BLaER1 treated with 17β-estradiol and CSF1 and Interleukin-3, amounts not matched to agents 10 nM and 100 nM (cell line): ENCODE results near the gene UBR2.
A peak's percentile ranks its signal among the peaks of the same experiment; 100 is the strongest.
"Not testable (repeated sequence)": the region's sequence is repeated elsewhere in the genome, so short reads cannot be mapped to it uniquely, and the experiment has no call there.

Source experiments
- H3K27ac ChIP-seq, 11 experiments: shearing (Covaris generic); formaldehyde crosslinking; 2 replicates each; pipeline ENCODE4 v1.8.1; 2022
- H3K27me3 ChIP-seq, 11 experiments: shearing (Covaris generic); formaldehyde crosslinking; 2 replicates each; pipeline ENCODE4 v1.8.1; 2022
- H3K36me3 ChIP-seq, 11 experiments: shearing (Covaris generic); formaldehyde crosslinking; 2 replicates each; pipeline ENCODE4 v1.8.1; 2022
- H3K4me1 ChIP-seq, 10 experiments: shearing (Covaris generic); formaldehyde crosslinking; 2 replicates each; pipeline ENCODE4 v1.8.1; 2022
- H3K4me2 ChIP-seq, 11 experiments: shearing (Covaris generic); formaldehyde crosslinking; 2 replicates each; pipeline ENCODE4 v1.8.1; 2022
- H3K4me3 ChIP-seq, 10 experiments: shearing (Covaris generic); formaldehyde crosslinking; 2 replicates each; pipeline ENCODE4 v1.8.1; 2022
- H3K9ac ChIP-seq, 11 experiments: shearing (Covaris generic); formaldehyde crosslinking; 2 replicates each; pipeline ENCODE4 v1.8.1; 2022
- H3K9me3 ChIP-seq, 11 experiments: shearing (Covaris generic); formaldehyde crosslinking; replicated peaks in 1 of 11; 2 replicates each; pipeline ENCODE4 v1.8.1; 2022
- H4K20me1 ChIP-seq, 11 experiments: shearing (Covaris generic); formaldehyde crosslinking; 2 replicates each; pipeline ENCODE4 v1.8.1; 2022
- Cebpa-rat ChIP-seq, 11 experiments: shearing (Covaris generic); IDR thresholded peaks; 2 replicates each; pipeline ENCODE4 v1.8.1; 2022

Gene UBR2

DNA sequence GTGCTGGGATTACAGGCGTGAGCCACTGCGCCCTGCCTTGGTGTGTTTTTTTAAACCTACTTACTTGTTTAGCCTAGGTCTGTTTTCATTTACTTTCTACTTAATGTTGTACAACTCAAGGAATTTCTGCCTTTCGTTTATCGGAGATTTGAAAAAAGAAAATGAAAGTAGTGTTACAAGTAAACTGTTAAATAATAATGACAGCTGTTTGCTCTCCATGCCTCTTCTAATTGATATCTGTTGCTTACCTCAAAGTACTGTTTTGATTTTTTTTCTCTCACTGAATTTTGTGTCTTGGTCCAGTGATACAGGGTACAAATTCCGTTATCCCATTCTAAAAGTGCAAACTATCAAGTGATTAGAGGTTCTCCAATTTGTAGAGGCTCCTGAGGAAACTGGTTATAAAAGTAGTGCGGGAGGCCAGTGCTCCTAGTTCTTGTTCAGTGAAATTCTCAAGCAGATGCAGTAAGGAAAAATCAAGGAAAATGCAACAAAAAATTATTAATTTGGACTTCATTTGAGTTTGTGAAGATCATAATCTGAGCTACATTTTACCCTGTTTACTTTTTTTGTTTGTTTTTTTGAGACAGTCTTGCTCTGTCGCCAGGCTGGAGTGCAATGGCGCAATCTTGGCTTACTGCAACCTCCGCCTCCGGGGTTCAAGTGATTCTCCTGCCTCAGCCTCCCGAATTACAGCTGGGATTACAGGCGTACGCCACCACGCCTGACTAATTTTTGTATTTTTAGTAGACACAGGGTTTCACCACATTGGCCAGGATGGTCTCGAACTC, 2.2 kb downstream of the UBR2 start:
- H3K27ac ChIP-seq, result peak overlapping the region; percentile 82 to 95 (median 91); a peak in 21 of 22 replicates

DNA sequence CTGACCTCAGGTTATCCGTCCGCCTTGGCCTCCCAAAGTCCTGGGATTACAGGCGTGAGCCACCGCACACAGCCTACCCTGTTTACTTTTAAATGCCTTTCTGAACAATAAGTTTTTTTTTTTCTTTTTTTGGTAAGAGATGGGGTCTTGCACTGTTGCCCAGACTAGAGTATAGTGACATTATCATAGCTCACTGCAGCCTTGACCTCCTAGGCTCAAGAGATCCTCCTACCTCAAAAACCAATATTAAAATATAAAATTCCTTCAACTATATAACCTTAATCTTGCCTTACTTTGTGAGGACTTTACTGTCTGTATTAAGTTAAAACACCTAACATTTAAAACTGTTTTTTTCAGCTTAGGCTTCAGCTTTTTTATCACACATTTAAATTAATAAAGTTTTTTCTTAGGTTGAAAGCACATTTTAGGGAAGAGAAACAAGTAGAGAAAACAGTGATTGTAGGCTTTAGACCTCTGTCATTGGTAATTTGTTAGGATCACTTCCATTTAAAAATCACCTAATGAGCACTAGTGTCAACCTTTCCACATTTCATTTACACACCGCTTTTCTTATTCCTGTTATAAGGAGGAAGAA, 2.9 kb downstream of the UBR2 start:
- peaks cover 0 to 17% (median 0%) of the 10 kb centered on the region in 11 experiments; a peak in 6 of 22 replicates for H3K9me3 ChIP-seq
- H3K9ac ChIP-seq, result peak overlapping the region in 4 of 11 experiments; percentile 25 to 94 (median 63); a peak in 4 of 22 replicates
- peaks cover 15 to 59% (median 42%) of the 10 kb centered on the region in 10 experiments for H3K4me1 ChIP-seq
- no peak for TF ChIP-seq Cebpa-rat (IDR thresholded peaks at IDR 0.05)
- H3K4me3 ChIP-seq, result peak overlapping the region in 4 of 10 experiments; percentile 73 to 88 (median 76); a peak in 3 of 20 replicates
- no peaks in the 10 kb centered on the region for H3K27me3 ChIP-seq
- peaks cover 0 to 70% (median 13%) of the 10 kb centered on the region in 11 experiments; a peak in 12 of 22 replicates for H4K20me1 ChIP-seq
- peak overlapping the region; percentile 80 to 96 (median 87) for H3K4me2 ChIP-seq
- H3K36me3 ChIP-seq, result peaks cover 0 to 27% (median 15%) of the 10 kb centered on the region in 11 experiments; a peak in 15 of 22 replicates
- peak overlapping the region in 9 of 11 experiments; percentile 25 to 93 (median 91); a peak in 11 of 22 replicates for H3K27ac ChIP-seq

More for the DNA sequence above, 2.2 kb downstream of the UBR2 start:
- TF ChIP-seq Cebpa-rat (IDR thresholded peaks at IDR 0.05), result peak in 4 of 11 experiments; percentile 20 to 63 (median 44); a peak in 3 of 22 replicates
- Histone ChIP-seq H3K9me3 (peaks cover 0 to 17% (median 0%) of the 10 kb centered on the region in 11 experiments; a peak in 6 of 22 replicates), H3K27me3 (no peaks in the 10 kb centered on the region), H3K36me3 (peaks cover 0 to 27% (median 15%) of the 10 kb centered on the region in 11 experiments; a peak in 15 of 22 replicates), H3K9ac (peak overlapping the region; percentile 83 to 94 (median 92)), H3K4me1 (peaks cover 10 to 52% (median 35%) of the 10 kb centered on the region in 10 experiments), H4K20me1 (peaks cover 0 to 63% (median 13%) of the 10 kb centered on the region in 11 experiments; a peak in 11 of 22 replicates), H3K4me2 (peak overlapping the region; percentile 80 to 96 (median 87)), H3K4me3 (peak overlapping the region; percentile 73 to 93 (median 80))

DNA sequence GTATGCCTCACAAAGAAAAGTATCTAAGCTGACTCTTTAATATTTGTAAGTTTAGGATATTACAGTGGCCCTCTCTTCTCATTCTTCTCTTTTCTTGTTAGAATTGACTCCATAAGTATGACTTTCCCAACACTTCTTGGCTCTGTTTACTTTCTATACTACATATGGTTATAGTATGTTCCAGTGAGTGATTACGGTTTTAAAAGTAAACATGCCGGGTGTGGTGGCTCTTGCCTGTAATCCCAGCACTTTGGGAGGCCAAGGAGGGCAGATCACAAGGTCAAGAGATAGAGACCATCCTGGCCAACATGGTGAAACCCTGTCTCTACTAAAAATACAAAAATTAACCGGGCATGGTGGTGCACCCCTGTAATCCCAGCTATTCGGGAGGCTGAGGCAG, 3.4 kb downstream of the UBR2 start:
- H3K27me3 ChIP-seq, H3K4me3 ChIP-seq: not testable (repeated sequence)
- H3K36me3 ChIP-seq, result peaks cover 0 to 27% (median 15%) of the 10 kb centered on the region in 11 experiments; a peak in 15 of 22 replicates
- H3K9me3 ChIP-seq, result peaks cover 0 to 17% (median 0%) of the 10 kb centered on the region in 11 experiments; a peak in 6 of 22 replicates
- peak overlapping the region in 1 of 11 experiments; percentile 36; a peak in 1 of 22 replicates for H3K9ac ChIP-seq
- peak overlapping the region in 6 of 11 experiments; percentile 23 to 93 (median 26); a peak in 9 of 22 replicates for H3K27ac ChIP-seq
- peaks cover 20 to 63% (median 47%) of the 10 kb centered on the region in 10 experiments for H3K4me1 ChIP-seq
- H4K20me1 ChIP-seq, result peaks cover 0 to 75% (median 13%) of the 10 kb centered on the region in 11 experiments; a peak in 12 of 22 replicates
- peak overlapping the region in 3 of 11 experiments; percentile 85 to 91 (median 89); a peak in 4 of 22 replicates for H3K4me2 ChIP-seq

DNA sequence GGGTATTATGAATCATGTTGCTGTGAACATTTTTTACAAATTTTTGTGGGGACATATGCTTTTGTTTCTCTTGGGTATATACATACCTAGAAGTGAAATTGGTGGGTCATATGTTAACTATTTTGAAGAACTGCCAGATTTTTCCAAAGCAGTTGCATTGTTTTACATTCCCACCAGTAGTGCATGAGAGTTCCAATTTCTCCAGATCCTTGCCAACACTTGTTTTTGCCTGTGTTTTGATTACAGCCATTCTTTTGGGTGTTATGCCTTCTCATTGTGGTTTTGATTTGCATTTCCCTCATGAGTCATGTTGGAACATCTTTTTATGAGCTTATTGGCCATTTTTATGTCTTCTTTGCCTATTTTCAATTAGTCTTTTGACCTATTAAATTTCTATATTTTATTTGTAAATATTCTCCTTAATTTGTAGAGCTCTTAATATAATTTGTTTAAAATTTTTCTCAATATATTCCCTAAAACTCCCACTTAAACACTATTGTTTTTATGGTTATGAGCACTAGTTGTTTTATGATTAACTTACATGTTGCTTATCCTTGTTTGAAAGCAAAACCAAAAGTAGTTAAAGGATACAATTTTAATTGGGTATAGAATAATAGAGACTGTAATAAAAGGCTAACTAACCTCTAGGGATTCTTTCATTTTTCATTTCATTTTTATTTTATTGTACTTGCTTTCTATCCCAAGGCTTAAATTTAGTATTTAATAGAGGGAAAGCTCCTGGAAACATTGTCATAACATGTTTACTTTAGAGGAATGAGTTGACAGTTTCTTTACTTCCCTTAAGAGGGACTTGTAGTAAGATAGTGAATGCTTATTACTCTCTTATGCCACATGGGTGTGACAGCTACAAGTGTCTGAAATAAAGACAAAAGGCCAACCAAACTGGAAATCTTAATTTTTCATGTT, 5.5 kb downstream of the UBR2 start:
- Histone ChIP-seq H3K9me3 (peaks cover 0 to 17% (median 0%) of the 10 kb centered on the region in 11 experiments; a peak in 6 of 22 replicates), H3K9ac (peak overlapping the region in 7 of 11 experiments; percentile 20 to 54 (median 28); a peak in 6 of 22 replicates), H3K36me3 (peaks cover 9 to 37% (median 26%) of the 10 kb centered on the region in 11 experiments; a peak in 21 of 22 replicates), H4K20me1 (peaks cover 0 to 96% (median 17%) of the 10 kb centered on the region in 11 experiments; a peak in 14 of 22 replicates), H3K27ac (peak overlapping the region; percentile 54 to 86 (median 75); a peak in 20 of 22 replicates), H3K4me1 (peaks cover 32 to 69% (median 62%) of the 10 kb centered on the region in 10 experiments), H3K4me3 (peak overlapping the region in 2 of 10 experiments; percentile 19 to 31; a peak in 1 of 20 replicates), H3K27me3 (no peaks in the 10 kb centered on the region), H3K4me2 (peak overlapping the region in 8 of 11 experiments; percentile 3 to 62 (median 54); a peak in 15 of 22 replicates)
- no peak for TF ChIP-seq Cebpa-rat (IDR thresholded peaks at IDR 0.05)

DNA sequence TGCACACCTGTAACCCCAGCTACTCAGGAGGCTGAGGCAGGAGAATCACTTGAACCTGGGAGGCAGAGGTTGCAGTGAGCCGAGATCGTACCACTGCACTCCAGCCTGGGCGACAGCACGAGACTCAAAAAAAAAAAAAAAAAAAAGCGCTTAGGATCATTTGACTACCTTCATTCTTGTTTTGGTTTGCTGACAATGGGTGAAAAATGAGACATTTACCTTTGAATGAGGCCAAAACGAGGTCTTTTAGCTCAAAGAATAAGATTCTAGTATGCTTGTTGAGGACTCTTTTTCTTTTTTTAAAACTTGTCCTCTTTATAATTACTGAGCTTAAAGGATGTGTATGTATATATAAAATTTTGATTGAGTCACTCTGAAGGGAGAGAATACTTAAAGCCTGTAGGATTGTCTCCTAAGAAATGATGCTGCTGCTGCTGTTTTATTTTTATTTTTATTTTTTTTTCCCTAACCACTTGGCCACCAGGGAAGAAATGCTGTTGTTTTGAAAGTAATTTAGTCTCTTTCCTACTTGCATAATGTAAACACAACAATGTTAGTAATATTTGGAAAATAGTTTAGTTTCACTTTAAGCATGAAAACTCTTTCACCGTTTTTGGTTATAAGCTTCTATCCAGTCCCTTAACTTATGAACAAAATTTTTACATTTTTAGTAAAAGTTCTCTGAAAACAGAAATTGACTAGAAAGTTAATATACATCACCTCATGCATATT, 7.9 kb downstream of the UBR2 start:
- H3K27ac ChIP-seq, result peak overlapping the region in 9 of 11 experiments; percentile 68 to 86 (median 78); a peak in 17 of 22 replicates
- H3K9me3 ChIP-seq, result peaks cover 0 to 17% (median 0%) of the 10 kb centered on the region in 11 experiments; a peak in 6 of 22 replicates
- peak overlapping the region in 6 of 11 experiments; percentile 11 to 43 (median 32); a peak in 6 of 22 replicates for H3K9ac ChIP-seq
- peaks cover 33 to 55% (median 43%) of the 10 kb centered on the region in 11 experiments for H3K36me3 ChIP-seq
- no peak overlapping the region for H3K4me3 ChIP-seq
- H3K4me1 ChIP-seq, result peaks cover 22 to 59% (median 50%) of the 10 kb centered on the region in 10 experiments
- peak overlapping the region; percentile 14 to 83 (median 58); a peak in 18 of 22 replicates for H3K4me2 ChIP-seq
- H3K27me3 ChIP-seq, result no peaks in the 10 kb centered on the region
- no peak for TF ChIP-seq Cebpa-rat (IDR thresholded peaks at IDR 0.05)
- H4K20me1 ChIP-seq, result peaks cover 0 to 99% (median 9%) of the 10 kb centered on the region in 11 experiments; a peak in 13 of 22 replicates

DNA sequence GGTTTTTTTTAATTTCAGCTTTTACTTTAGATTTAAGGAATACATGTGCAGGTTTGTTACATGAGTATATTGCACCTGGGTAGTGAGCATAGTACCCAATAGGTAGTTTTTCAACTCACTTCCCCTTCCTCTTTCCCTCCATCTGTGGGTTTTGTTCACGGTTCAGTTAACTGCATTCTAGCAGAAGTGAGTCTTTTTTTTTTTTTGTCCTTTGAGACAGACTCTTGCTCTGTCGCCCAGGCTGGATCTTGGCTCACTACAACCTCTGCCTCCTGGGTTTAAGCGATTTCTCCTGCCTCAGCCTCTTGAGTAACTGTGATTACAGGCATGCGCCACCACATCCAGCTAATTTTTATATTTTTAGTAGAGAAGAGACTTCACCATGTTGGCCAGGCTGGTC, 8.7 kb downstream of the UBR2 start:
- Histone ChIP-seq H3K27me3 (no peaks in the 10 kb centered on the region), H3K4me2 (peak overlapping the region; percentile 39 to 83 (median 62)), H3K4me1 (peaks cover 22 to 52% (median 46%) of the 10 kb centered on the region in 10 experiments), H4K20me1 (peaks cover 0 to 99% (median 10%) of the 10 kb centered on the region in 11 experiments; a peak in 13 of 22 replicates), H3K9me3 (peaks cover 0 to 16% (median 0%) of the 10 kb centered on the region in 11 experiments; a peak in 6 of 22 replicates), H3K9ac (peak overlapping the region in 10 of 11 experiments; percentile 36 to 68 (median 60); a peak in 15 of 22 replicates), H3K36me3 (peaks cover 34 to 53% (median 42%) of the 10 kb centered on the region in 11 experiments), H3K27ac (peak overlapping the region in 10 of 11 experiments; percentile 53 to 86 (median 78); a peak in 21 of 22 replicates), H3K4me3 (no peak overlapping the region)
- TF ChIP-seq Cebpa-rat (IDR thresholded peaks at IDR 0.05), result peak in 7 of 11 experiments; percentile 33 to 95 (median 62); a peak in 10 of 22 replicates

DNA sequence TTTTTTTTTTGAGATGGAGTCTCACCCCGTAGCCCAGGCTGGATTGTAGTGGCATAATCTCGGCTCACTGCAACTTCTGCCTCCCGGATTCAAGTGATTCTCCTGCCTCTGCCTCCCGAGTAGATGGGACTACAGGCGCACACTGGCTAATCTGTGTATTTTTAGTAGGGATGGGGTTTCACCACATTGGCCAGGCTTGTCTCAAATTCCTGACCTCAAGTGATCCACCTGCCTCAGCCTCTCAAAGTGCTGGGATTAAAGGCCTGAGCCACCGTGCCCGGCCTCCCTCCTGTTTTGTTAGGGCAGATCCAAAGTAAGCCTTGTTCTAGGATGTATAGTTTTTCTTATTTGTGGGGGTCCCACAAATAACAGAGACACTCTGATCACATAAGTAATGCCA, 12.7 kb downstream of the UBR2 start:
- not testable (repeated sequence) for H3K27ac ChIP-seq, H3K9me3 ChIP-seq, H3K9ac ChIP-seq, H3K27me3 ChIP-seq, H3K4me3 ChIP-seq, H3K4me2 ChIP-seq
- Histone ChIP-seq H4K20me1 (peaks cover 7 to 100% (median 25%) of the 10 kb centered on the region in 11 experiments; a peak in 16 of 22 replicates), H3K4me1 (peaks cover 15 to 23% (median 20%) of the 10 kb centered on the region in 10 experiments), H3K36me3 (peaks cover 64 to 81% (median 78%) of the 10 kb centered on the region in 11 experiments)
